H1 (cell line): ENCODE data around the gene NOC2L. TPM values are rescaled to one million over a fixed set of nuclear protein-coding genes. Genes with fewer than 3 reads are reported as not detected.

Experiments
- BACH1 ChIP-seq: IDR thresholded peaks from 2 replicates; pipeline ENCODE4 v1.6.1; 2012; ENCODE audit warnings: low read length, improper control_type of control experiment
- CEBPB ChIP-seq: IDR thresholded peaks from 2 replicates; pipeline ENCODE4 v1.6.1; 2012; ENCODE audit warnings: low read depth, low read length
- CHD7 ChIP-seq: fragments of 300-600 bp; sonication (generic); IDR thresholded peaks from 2 replicates; pipeline ENCODE4 v1.7.1; 2012; ENCODE audit warnings: low read length, moderate library complexity, mild to moderate bottlenecking, inconsistent platforms; ENCODE audit not compliant: insufficient replicate concordance
- KDM5A ChIP-seq: fragments of 200-600 bp; IDR thresholded peaks from 2 replicates; pipeline ENCODE4 v1.7.1; 2012; ENCODE audit warnings: mild to moderate bottlenecking, low read length, inconsistent platforms, mixed read lengths
- SIN3A ChIP-seq, 2 experiments: IDR thresholded peaks in 1 of 2; conservative IDR thresholded peaks in 1 of 2; 2 replicates each; pipeline ENCODE4 v1.6.1; 2011 to 2012; ENCODE audit warnings: low read length in 2 of 2, improper control_type of control experiment in 1 of 2, low read depth in 1 of 2, mild to moderate bottlenecking in 1 of 2
- SIX5 ChIP-seq: IDR thresholded peaks from 2 replicates; pipeline ENCODE4 v1.6.1; 2011; ENCODE audit warnings: mild to moderate bottlenecking, low read depth, low read length
- SUZ12 ChIP-seq: fragments of 200-600 bp; sonication (generic); IDR thresholded peaks from 2 replicates; pipeline ENCODE4 v1.6.1; 2012; ENCODE audit warnings: mild to moderate bottlenecking, inconsistent platforms, low read length, moderate library complexity, mixed read lengths
- USF2 ChIP-seq: IDR thresholded peaks from 2 replicates; pipeline ENCODE4 v1.6.1; 2011; ENCODE audit warnings: low read length, improper control_type of control experiment
- polyA plus RNA-seq, 7 experiments: library from polyadenylated mRNA; depleted of rRNA in 3 of 7; stranded (reverse) in 5 of 7; unstranded in 2 of 7; fragments of >200 nt in 5 of 7; fragments of 200-250 nt in 2 of 7; gene quantifications; 1 replicate in 5 of 7; 2 replicates in 1 of 7; 4 replicates in 1 of 7; pipeline versions ENCODE4 v1.2.1 to v1.2.3, GENCODE V29; 2011 to 2013; ENCODE audit warnings: missing spikeins in 2 of 7, mixed read lengths in 2 of 7
- total RNA-seq: library from RNA; stranded (reverse); fragmentation: NEBNext Ultra II Directional; extraction: Animal tissue kit (Norgen Biotek cat#: 25700); gene quantifications from 2 replicates; pipeline ENCODE4 v1.2.1, GENCODE V29; 2021

Gene NOC2L
- total and polyA plus RNA-seq, 2 of the 8 experiments (the other 6 are each of a cell fraction or from before 2014, with no cell fraction given): 74.7 to 130 TPM

DNA sequence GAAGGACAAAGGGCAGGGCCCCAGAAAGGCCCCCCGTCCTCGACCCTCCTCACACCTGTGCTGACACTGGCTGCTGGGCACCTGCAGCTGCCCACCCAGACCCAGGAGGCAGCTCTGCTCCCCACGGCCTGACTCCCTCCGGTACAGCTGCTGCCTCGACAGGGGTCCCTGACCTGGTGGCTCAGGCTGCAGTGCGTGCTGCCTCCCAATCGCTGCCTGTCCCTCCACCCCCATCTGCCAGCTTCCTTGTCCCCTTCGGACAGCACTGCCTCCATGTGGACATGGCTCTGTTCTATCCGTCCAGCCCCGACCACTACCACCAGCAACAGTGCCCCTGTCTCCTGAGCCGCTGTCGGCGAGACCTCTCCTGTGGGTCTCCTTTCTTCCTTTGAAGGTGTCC lies 4.1 kb downstream of the NOC2L start (continued):
- TF ChIP-seq CHD7: no peak
- TF ChIP-seq KDM5A: no peak
- no peak for TF ChIP-seq SIX5
- no peak for TF ChIP-seq SUZ12
- no peak for TF ChIP-seq BACH1
- TF ChIP-seq SIN3A (conservative IDR thresholded peaks at IDR 0.05 in 1 of 2, IDR thresholded peaks at IDR 0.05 in 1 of 2; ENCODE audit: low read depth in 1 of 2, low read length in 2 of 2): no peak
- TF ChIP-seq CEBPB: no peak
- TF ChIP-seq USF2: no peak
